Measurements from ENCODE around the gene ZNF891. TPM values are rescaled to one million over a fixed set of nuclear protein-coding genes. Genes with fewer than 3 reads are reported as not detected.

Gene ZNF891
- total and polyA plus RNA-seq, 2 of the 8 experiments (the other 6 are each of a cell fraction or from before 2014, with no cell fraction given), result 1.3 to 3.1 TPM

GRCh38 chr12:133083345-133083744 is 46.7 kb downstream of the ZNF891 start:
- H4K5ac ChIP-seq (ENCODE audit: insufficient read length, low read depth, low read length), result no peak overlapping the region
- H3K4me2 ChIP-seq (ENCODE audit: insufficient read depth in 1 of 2, low read depth in 2 of 2, low read length in 2 of 2), result no peak overlapping the region
- no peak overlapping the region for H2BK120ac ChIP-seq (replicated peaks; ENCODE audit: low read depth, low read length)
- H4K8ac ChIP-seq (ENCODE audit: extremely low read depth, insufficient read depth, low read length), result no peak overlapping the region
- H2AFZ ChIP-seq (ENCODE audit: low read length), result no peak overlapping the region
- no peak overlapping the region for H2BK15ac ChIP-seq (ENCODE audit: low read length)
- H3K9ac ChIP-seq (replicated peaks in 1 of 4; ENCODE audit: extremely low read depth in 1 of 4, low read depth in 3 of 4, low read length in 3 of 4), result no peak overlapping the region
- no peaks in the 10 kb centered on the region; the same call in 1 of the 2 replicates for H3K79me1 ChIP-seq (ENCODE audit: low read depth, low read length)
- no peaks in the 10 kb centered on the region for H4K20me1 ChIP-seq (replicated peaks in 1 of 2; ENCODE audit: control insufficient read depth in 1 of 2, insufficient read depth in 2 of 2, low read length in 2 of 2)
- no peak overlapping the region for H3K18ac ChIP-seq (ENCODE audit: extremely low read depth, low read length)
- H4K91ac ChIP-seq (replicated peaks; ENCODE audit: insufficient read length, low read length), result no peak overlapping the region
- DNase-seq (ENCODE audit: low read depth in 1 of 2, low spot score in 2 of 2) (no peak), FAIRE-seq (no peak)
- 0 out of 8 replicates have a peak overlapping the region, but pooled peaks of 1 of the 4 experiments have one; percentile 17 for H3K4me3 ChIP-seq (ENCODE audit: extremely low read depth in 1 of 4, insufficient read depth in 2 of 4, low read depth in 3 of 4, low read length in 4 of 4)
- CTCF ChIA-PET (ENCODE audit: partially characterized antibody), result no interaction called here
- H3K56ac ChIP-seq (replicated peaks; ENCODE audit: insufficient read length, low read depth, low read length), result no peak overlapping the region
- no peak overlapping the region for H3K4ac ChIP-seq (replicated peaks; ENCODE audit: insufficient read length, low read depth, low read length)
- H2BK5ac ChIP-seq (ENCODE audit: low read depth, low read length), result no peak overlapping the region
- H3K36me3 ChIP-seq (ENCODE audit: control insufficient read depth in 2 of 4, insufficient read depth in 4 of 4, low read length in 3 of 4), result peaks cover 0 to 59% (median 38%) of the 10 kb centered on the region in 4 experiments; a peak in 7 of 8 replicates
- no peaks in the 10 kb centered on the region for H3K27me3 ChIP-seq (replicated peaks in 1 of 4; ENCODE audit: control insufficient read depth in 3 of 4, extremely low read depth in 1 of 4, insufficient read depth in 3 of 4, low read length in 3 of 4)
- peaks cover 3% of the 10 kb centered on the region; the same call in 1 of the 2 replicates for H3K23me2 ChIP-seq (ENCODE audit: low read depth, low read length)
- H2BK20ac ChIP-seq (ENCODE audit: low read length), result no peak overlapping the region
- H2AK5ac ChIP-seq (ENCODE audit: low read depth, low read length), result no peak overlapping the region
- H3K79me2 ChIP-seq (ENCODE audit: control insufficient read depth in 1 of 2, insufficient read depth in 2 of 2, low read length in 2 of 2), result peaks cover 0 to 12% of the 10 kb centered on the region in 2 experiments; a peak in 2 of 4 replicates
- no peak overlapping the region for H2BK12ac ChIP-seq (ENCODE audit: low read depth, low read length)
- POLR2A ChIA-PET (ENCODE audit: partially characterized antibody), result no interaction called here
- H3K23ac ChIP-seq (ENCODE audit: insufficient read length), result no peak overlapping the region
- no peak overlapping the region for H3K27ac ChIP-seq (ENCODE audit: low read depth, low read length)
- H3K9me3 ChIP-seq (ENCODE audit: insufficient read depth in 2 of 2, low read depth in 1 of 2, low read length in 1 of 2), result peaks cover 49 to 51% of the 10 kb centered on the region in 2 experiments
- H3K14ac ChIP-seq (ENCODE audit: insufficient read length), result no peak overlapping the region
- WGBS, 2 experiments (ENCODE audit: extremely low coverage in 1 of 2, insufficient coverage in 1 of 2, insufficient read length in 1 of 2, insufficient replicate concordance in 2 of 2, low coverage in 1 of 2, low lambda C conversion rate in 2 of 2, missing lambda C conversion rate in 1 of 2), result 90% methylated on average over 6 of the region's 6 CpGs; no CpG with 5 or more reads in 1 of the 2 experiments
- no peaks in the 10 kb centered on the region for H3K4me1 ChIP-seq (replicated peaks in 1 of 4; ENCODE audit: control insufficient read depth in 3 of 4, insufficient read depth in 4 of 4, low read length in 3 of 4)
- TF ChIP-seq SIX5 (IDR thresholded peaks at IDR 0.05; ENCODE audit: low read depth, low read length) (no peak), RXRA (IDR thresholded peaks at IDR 0.05; ENCODE audit: insufficient read depth, low read depth, low read length) (no peak), RBBP5 (IDR thresholded peaks at IDR 0.05; ENCODE audit: borderline replicate concordance, low read depth, low read length) (no peak), TAF7 (optimal IDR thresholded peaks at IDR 0.05; ENCODE audit: borderline replicate concordance, low read depth, low read length) (no peak), RNF2 (IDR thresholded peaks at IDR 0.05; ENCODE audit: borderline replicate concordance, low read depth, low read length, missing control alignments, poor library complexity, severe bottlenecking) (no peak), KDM5A (IDR thresholded peaks at IDR 0.05; ENCODE audit: low read length) (no peak), SAP30 (IDR thresholded peaks at IDR 0.05; ENCODE audit: insufficient read depth, insufficient replicate concordance, low read length) (no peak), BRCA1 (IDR thresholded peaks at IDR 0.05; ENCODE audit: low read depth, low read length) (no peak), HDAC6 (IDR thresholded peaks at IDR 0.05; ENCODE audit: low read depth, low read length) (no peak), GTF2F1 (IDR thresholded peaks at IDR 0.05; ENCODE audit: borderline replicate concordance, low read depth, low read length) (no peak)
